HG03039 (cell line): ENCODE measurements around the gene OR52D1.

Experiments
- ATAC-seq: cut with Tn5 transposase; IDR thresholded peaks from one replicate; pipeline ENCODE4 v1.9.1; 2021; ENCODE audit warnings: mild to moderate bottlenecking, moderate library complexity; ENCODE audit not compliant: unreplicated experiment

The OR52D1 gene

DNA sequence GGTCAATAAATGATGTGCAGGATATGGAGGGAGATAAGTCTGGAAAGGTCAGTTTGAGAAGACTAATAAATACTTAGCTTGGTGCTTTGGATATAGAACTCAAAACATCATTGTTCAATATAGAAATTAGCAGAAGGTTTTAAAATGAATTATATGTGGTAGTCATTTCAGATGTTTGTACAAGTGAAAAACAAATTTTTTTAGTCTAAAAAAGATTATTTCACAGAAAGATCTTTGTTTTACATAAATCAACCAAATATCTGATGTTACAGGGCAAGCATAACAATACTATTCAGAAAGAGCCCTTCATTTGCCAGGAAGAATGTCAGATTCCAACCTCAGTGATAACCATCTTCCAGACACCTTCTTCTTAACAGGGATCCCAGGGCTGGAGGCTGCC lies at the start of gene OR52D1:
Gene OR52D1 (plus strand): TSS at position 301 of the 400 bp plus-strand sequence. CDS start 22 bp downstream, at position 323.
- no peak for ATAC-seq

DNA sequence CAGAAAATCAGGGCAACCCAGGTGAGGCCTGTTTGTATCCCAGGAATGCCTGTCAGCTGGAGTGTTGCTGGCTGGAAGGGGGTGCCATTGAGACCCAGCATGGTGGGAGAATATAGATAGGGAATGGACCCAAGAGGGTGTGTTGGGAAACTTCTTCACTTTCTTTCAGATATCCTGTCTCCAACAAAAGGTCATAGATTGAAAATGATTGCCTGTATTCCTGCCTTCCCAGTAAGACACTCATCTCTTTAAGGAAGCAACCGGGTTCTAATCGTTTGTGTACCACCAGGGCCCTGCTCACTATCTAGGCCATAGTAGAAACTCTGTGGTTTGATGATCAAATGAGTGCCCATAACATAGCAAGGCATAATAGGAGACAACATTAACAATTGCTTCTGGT lies 47.1 kb upstream of the OR52D1 start, which contains the start of gene OR51I1:
Gene OR51I1 (minus strand): TSS at position 101 of the 400 bp plus-strand sequence. CDS start 0 bp downstream, at position 101.
- ATAC-seq, result no peak

DNA sequence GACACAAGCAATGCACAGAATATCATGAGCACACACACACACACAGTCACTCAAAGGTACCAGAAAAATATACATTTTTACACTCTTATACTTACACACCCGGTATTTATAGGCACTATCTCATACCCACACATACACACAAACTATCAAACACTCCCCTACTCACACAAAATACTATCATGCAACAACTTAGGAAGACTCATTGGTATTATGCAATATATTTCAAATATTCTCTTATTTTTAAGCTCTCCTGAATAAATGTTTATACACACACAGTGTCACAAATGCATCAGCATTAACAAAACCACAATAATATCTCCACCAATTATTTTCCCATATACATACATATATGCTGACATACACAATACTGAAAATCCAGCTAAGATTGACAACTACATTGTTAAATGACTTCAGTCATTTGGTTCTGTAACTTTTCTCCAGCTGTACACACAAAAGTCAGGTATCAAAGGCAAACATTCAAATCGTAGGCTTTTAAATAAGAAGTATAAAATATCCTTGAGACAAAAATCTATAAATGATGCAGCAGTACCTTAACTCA lies 44.6 kb upstream of the OR52D1 start:
- ATAC-seq, result no peak

DNA sequence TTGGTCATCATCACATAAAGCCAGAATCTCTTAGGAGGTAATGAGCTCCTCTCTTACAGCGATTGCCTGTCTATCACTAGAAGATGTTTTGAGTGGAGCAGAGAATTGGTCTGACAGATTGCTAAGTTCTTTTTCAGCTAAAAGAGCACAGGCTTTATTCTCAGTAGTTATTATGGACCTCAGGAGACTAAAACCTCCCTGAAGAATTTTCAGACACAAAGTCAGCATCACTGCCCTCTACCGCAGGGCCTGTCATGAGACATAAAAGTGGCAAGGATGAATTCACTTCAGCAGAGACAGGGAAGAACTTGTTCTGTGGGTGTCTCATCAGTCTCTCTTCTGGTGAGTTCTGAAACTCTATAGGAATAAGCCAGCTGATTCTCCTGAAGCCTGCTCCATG lies 39.5 kb upstream of the OR52D1 start, which contains the start of gene OR51I2:
Gene OR51I2 (plus strand): TSS at position 301 of the 400 bp plus-strand sequence. CDS start 4,166 bp downstream, outside the sequence.
- ATAC-seq, result no peak

DNA sequence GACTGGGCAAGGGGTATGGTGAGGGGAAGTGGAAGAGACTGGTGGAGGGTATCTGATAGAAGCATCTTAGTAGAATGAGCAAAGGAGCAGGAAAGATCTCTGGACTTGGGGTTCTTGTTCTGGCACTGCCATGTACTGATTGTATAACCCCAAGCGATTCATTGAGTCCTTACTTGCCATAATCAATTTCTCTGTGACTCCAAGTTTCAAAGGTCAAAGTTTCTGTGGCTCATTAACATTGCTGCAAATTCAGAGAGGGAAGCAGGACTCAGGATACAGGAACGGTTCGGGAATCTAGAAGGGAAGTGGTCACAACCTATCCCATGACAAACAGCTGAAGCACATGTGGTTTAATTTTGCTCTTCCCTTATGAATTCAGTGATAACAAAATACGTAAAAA lies 39.1 kb upstream of the OR52D1 start:
- no peak for ATAC-seq

DNA sequence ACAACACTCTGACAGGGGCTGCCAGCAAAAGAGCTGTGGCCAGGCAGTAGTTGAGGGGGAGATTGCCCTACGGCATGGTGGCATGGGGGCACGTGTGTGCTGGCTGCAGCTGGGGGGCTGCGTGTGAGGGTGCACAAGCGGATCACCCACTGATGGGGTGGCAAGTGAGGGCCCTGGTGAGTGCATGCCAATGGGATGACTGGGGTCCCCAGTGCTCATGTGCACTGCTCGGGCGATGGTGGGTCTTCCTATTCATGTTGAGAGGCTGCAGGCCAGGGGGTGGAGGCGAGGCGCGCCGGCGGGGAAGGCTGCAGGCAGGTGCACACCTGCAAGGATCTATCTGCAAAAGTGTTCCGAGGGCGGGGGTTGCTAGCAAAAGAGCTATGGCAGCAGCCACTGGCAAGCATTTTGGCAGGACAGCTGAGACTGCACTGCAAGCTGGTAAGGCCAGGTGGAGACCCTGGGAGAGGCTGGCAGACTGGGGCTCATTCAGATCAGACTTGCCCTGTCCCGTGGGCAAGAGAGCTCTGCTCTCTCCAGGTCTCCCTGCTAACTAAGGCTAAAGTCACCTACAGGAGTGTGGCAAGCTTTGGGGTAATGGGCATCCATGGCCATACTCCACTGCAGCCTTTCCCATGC lies 27.4 kb upstream of the OR52D1 start:
- ATAC-seq, result no peak

DNA sequence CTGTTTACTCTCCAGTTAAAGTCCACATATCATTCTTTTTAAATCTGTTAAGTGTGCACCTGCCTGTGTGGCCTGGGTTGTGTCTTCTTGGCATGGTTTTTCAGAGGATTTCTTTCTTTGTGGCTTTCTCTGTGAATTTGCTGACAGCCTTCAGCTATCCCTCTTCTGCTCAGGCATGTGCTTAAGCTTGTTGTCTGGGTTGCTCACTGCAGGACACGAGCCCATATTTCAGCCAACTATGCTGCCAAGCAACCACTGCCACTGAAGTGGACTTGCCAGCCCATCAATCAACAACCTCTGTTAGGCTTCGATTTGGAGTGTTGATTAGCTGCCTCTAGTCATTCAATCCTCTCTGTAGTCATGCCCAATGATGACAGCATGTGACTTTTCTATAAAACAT lies 21.0 kb upstream of the OR52D1 start:
- ATAC-seq, result no peak

DNA sequence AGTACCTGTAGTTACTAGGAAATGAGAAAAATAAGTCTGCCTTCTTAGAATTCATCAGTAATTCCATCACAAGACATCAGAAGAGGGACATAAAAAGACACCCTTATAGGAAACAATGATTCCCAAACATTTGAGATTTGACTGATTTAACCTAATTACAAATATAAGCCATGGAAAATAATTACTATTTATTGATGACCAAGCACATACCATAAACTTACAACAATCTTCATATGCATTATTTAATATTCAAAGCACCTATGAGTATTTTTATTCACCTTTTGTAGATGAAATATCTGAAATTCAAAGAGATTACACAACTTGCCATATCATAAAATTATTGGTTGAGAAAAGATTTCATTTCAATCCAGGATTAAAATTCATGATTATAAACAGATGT lies 14.6 kb upstream of the OR52D1 start:
- no peak for ATAC-seq

DNA sequence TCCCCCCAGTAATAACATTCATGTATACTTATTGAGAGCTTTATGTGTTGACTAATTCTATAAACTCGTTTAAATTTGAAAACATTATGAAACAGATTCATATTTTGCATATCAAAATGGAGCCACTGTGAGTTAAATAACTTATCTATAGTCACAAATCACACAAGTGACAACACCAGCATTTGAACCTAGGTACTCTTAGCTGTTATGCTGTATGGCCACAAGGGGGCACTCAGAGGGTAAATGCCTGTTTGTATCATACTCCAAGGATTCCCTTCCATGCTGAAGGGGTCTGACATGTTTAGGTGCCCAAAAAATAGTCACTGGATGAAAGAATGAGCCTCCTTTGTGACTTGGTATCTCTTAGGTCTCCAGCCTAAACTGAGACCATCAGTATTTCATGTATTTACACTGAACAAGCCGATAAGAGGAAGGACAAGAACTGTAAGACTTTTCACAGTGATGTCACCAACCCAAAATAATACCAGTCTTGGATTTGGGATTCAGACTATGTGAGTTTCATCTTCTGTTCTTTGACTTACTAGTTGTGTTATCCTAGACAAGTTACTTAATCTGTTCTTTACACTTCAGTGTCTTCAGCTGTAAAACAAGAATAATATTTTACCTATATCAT lies 12.2 kb upstream of the OR52D1 start:
- peak; percentile 58 for ATAC-seq

DNA sequence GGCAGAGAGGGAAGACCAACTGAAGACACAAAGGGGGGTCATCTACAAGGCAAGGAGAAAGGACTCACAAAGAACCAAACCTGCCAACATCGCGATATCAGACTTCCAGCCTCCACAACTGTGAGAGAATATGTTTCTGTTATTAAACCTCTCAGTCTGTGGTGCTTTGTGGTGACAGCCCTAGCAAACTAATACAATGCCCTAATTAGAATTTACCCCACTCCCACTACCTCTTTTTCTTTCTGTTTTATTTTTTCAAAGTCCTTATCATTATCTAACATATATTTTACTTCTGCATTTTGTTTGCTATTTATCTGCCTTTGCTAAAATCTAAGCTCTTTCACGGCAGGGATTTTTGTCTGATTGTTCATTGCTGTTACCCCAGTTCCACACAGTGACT lies 2.5 kb upstream of the OR52D1 start:
- ATAC-seq, result no peak

DNA sequence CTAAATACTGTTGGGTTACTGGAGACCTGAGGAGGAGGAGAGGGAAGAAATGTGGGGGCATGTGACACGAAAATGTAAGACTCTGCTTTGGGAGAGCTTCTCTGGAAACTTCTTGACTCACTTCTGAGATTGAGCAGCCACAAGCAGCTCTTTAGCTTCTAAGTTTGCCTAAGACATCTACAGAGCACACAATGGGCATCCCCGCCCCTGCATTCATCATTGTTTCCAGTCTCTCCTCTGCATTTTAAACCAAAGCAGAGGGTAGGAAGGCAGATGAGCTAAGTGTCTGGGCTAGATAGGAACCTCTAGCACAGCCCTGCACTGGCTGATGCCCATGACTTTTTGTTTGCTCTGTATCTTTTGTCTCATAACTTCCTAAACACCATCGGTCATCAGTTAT lies 2.1 kb upstream of the OR52D1 start:
- no peak for ATAC-seq

DNA sequence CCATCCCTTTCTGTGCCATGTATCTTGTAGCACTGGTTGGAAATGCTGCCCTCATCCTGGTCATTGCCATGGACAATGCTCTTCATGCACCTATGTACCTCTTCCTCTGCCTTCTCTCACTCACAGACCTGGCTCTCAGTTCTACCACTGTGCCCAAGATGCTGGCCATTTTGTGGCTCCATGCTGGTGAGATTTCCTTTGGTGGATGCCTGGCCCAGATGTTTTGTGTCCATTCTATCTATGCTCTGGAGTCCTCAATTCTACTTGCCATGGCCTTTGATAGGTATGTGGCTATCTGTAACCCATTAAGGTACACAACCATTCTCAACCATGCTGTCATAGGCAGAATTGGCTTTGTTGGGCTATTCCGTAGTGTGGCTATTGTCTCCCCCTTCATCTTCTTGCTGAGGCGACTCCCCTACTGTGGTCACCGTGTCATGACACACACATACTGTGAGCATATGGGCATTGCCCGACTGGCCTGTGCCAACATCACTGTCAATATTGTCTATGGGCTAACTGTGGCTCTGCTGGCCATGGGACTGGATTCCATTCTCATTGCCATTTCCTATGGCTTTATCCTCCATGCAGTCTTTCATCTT lies 414 bp downstream of the OR52D1 start:
- no peak for ATAC-seq

DNA sequence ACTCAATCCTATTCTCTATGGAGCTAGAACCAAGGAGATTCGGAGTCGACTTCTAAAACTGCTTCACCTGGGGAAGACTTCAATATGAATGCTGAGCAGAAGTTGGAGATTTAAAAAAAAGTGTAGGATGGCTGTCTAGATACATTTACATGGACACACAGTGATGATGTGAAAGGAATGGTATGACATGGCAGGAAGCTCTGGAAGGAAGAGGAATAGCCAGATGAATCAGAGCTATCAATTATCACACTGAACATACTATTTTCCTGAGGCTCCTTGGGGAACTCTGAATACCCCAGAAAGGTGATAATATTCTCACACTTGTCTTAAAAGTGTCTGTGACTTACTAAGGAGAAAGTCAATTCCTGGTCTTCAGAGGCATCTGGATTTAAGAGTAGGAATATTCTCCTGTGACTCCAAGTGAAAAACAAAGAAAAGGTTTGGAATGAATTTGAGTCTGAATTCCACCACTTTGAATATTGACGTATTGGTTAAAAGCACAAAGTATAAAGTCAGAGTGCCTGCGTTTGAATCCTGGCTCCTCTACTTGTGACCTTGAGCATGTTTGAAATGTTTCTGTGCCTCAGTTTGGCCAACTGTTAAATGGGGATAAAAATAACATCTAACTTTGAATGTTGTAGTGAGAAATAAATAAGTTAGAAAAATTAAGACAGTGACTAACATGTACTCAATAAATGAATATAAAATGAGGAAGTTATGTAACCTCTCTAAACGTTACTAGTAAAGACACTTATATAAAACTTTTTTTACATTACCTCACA lies 1.3 kb downstream of the OR52D1 start:
- ATAC-seq, result no peak

DNA sequence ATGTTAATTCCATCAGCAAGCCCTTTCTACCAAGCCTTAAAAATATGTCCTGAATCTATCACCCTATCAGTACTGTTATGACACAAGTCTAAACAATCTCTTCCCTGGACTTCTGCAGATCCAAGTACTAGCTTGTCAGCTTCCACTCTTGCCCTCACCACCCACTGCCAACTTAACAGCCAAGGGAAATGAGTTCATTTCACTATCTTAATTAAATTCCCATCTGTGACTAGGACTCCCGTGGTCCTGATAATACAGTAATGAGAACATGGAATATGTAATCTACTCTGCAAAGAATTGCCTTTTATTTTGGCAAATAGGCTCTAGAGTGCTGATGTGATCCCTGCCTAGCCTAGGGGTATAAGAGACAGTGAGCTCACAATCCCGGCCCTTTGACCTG lies 11.2 kb downstream of the OR52D1 start:
- ATAC-seq, result no peak

DNA sequence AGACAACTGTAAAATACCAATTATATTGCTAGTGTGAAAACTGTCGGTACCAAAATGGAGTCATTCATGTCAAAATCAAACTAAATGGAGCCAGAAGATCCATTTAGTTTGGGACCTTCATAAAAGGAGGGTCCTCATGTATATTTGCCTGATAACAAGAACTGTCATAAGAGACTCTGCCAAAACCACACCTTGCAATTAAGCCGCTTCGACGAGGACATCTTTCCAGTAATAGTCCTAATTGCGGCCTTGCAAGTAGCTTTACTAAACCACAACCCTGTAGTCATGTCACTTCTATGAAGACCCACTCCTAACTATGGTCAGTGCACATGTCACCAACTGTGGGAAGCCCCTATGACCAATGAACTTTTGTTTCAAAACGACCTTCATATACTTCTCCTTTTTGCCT lies 11.9 kb downstream of the OR52D1 start:
- ATAC-seq, result no peak

DNA sequence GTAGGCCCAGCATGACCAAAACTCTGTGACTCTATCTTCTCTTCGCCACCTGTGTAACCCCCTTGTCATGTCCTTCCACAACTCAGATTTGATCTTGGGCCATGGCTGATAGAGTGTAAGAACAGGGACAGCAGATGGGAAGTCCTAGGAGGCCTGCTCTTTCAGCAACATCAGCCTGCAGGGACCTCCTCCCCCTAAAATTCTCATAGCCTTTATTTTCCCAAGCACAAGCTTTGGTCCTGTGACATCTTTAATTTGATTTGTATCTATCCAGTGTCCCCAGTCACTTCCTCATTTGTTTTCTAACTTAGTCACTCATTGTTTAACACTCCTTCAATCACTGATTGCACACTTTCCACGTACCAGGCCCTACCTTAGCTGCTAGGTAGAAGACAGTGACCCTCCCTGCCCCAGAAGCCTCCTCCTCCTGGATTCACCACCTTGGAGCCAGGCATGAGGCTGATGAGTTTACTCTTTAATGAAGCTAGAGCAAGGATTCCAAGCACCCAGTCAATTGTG lies 16.0 kb downstream of the OR52D1 start:
- no peak for ATAC-seq

DNA sequence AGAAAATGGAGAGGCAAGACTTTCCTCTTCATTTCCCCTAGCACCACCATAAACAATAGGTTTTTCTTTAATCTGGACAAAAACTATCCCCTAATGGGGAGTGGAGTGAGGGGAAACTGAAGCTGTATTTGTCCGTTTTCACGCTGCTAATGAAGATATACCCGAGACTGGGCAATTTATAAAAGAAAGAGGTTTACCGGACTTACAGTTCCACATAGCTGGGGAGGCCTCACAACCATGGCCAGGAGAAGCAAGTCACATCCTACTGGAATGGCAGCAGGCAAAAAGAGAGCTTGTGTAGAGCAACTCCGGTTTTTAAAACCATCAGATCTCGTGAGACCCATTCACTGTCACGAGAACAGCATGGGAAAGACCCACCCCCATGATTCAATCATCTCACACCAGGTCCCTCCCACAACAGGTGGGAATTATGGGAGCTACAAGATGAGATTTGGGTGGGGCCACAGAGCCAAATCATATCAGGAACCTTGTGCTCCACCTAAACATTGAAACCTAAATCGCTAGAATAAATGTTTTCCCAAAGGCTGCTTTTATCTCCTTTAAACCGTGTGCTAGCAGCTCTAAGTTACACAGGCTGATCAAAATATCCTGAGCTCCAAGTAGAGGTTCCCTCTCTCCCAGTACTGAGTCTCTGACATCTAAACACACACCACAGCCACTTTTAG lies 17.0 kb downstream of the OR52D1 start:
- ATAC-seq, result no peak

DNA sequence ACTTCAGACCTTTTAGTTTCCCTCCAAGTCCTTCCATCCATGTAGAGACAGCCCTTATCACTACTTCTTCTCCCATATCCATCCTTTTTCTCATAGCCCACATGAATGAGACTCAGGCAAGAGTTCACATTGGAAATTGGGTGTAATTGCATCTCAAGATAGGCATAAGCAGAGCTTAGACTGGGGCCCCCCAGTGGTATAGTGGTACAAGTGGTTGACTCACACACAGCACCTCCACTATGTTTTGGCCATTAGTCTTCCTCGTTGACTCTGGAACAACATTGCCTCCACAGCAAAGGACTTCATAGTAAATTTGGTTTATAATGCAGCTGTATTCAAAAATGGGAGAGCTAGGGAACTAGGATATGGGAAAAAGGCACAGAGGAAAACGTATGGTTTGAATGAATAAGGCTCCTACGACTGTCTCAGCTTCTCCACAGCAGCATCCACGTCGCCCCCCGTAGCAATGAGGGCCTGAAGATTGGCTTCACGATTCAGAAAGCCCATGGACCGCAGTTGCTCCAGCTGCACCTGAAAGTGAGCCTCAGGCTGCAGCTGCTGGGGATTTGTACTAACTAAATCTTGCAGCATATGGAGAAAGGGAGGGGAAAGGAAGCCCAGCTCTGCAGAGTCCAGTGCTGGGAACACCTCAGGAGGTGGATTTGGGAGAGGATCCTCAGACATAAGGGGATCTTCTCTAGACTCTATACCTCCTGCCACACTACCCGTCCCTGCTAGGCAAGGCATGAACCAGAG lies 18.9 kb downstream of the OR52D1 start:
- ATAC-seq, result no peak

DNA sequence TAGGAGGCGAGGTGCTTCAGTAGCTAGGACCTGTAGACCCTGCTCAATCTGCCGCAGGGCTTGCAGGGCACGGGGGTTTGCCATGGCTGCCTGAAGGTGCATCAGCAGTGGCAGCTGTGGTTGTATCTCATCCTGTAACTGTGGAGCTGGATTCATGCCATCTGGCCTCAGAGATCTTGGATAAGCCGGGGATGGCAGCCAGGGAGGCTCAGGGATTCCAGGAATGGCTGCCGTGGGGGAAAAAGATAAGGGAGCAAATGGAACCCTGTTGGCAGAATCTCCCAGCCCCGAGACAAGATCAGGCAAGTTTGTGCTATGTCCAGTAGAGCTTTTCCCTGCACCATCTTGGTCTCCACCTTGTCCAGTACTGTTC lies 19.4 kb downstream of the OR52D1 start:
- no peak for ATAC-seq

DNA sequence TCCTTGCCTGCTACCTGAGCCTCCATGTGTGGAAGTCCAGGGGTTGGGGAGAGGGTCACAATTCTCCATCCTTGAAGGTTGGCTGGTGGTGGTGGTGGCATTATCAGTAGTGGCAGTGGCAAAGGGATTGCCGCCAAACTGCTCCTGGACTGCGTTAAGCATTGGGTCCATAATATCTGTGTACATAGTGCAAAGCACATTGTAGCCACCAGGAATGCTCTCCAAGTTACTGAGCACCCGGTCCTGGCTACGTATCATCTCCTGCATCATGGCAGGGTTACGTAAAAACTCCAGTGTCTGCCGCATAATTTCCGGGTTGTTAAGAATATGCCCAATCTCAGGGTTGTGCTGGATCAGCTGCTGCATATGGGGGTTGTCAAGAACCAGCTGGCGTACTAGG lies 20.1 kb downstream of the OR52D1 start:
- no peak for ATAC-seq
